Body of pancreas (tissue), 4 donors: Measurements from ENCODE around the gene SNX18.
"Not testable (repeated sequence)": the region's sequence is repeated elsewhere in the genome, so short reads cannot be mapped to it uniquely, and the experiment has no call there.

Experiments
- POLR2A ChIP-seq, 3 donors: fragments of 450-650 bp; IDR thresholded peaks; one replicate each; pipeline ENCODE4 v1.6.1; 2016; ENCODE audit warnings: antibody characterized with exemption in 3 of 3, mild to moderate bottlenecking in 2 of 3
- TF ChIP-seq, protein P1 (sequence below), 7 experiments: fragments of 450-650 bp in 4 of 7; fragments of 200-600 bp in 3 of 7; sonication (generic) in 3 of 7; IDR thresholded peaks; one replicate each; pipeline ENCODE4 v1.5.1; 2016 to 2019; ENCODE audit warnings: antibody characterized with exemption in 7 of 7

DNA sequence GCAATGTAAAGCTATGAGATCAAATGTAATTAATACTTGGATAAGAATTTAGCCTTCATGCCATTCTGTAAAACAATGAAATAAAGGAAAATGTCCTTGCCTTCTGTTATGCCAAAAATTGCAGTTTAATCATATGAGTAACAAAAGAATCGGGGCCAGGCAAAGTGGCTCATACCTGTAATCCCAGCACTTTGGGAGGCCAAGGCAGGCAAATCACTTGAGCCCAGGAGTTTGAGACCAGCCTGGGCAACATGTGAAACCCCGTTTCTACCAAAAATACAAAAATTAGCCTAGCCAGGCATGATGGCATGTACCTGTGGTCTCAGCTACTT lies 27.9 kb upstream of the SNX18 start:
- TF ChIP-seq, protein P1, sequence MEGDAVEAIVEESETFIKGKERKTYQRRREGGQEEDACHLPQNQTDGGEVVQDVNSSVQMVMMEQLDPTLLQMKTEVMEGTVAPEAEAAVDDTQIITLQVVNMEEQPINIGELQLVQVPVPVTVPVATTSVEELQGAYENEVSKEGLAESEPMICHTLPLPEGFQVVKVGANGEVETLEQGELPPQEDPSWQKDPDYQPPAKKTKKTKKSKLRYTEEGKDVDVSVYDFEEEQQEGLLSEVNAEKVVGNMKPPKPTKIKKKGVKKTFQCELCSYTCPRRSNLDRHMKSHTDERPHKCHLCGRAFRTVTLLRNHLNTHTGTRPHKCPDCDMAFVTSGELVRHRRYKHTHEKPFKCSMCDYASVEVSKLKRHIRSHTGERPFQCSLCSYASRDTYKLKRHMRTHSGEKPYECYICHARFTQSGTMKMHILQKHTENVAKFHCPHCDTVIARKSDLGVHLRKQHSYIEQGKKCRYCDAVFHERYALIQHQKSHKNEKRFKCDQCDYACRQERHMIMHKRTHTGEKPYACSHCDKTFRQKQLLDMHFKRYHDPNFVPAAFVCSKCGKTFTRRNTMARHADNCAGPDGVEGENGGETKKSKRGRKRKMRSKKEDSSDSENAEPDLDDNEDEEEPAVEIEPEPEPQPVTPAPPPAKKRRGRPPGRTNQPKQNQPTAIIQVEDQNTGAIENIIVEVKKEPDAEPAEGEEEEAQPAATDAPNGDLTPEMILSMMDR (IDR thresholded peaks at IDR 0.05) = not testable (repeated sequence)
- not testable (repeated sequence) for TF ChIP-seq POLR2A (IDR thresholded peaks at IDR 0.05)
